T-helper 17 cell (primary cell): ENCODE data around the gene SAMD4B. TPM values are rescaled to one million over a fixed set of nuclear protein-coding genes. Genes with fewer than 3 reads are reported as not detected.

Source experiments
- ATAC-seq: fragments of 150-1000 bp; cut with Tn5 transposase; 2 replicates; pipeline ENCODE4 v1.10.0; 2021; ENCODE audit warnings: mild to moderate bottlenecking, moderate library complexity
- DNase-seq, 3 donors: peaks; one replicate each; pipeline versions ENCODE4 v3.0.0 to v3.0.0-alpha.2; 2020 to 2021
- H3K9me3 ChIP-seq: one replicate; pipeline ENCODE4 v1.7.0; 2013; ENCODE audit warnings: low read length, mild to moderate bottlenecking; ENCODE audit not compliant: control insufficient read depth, poor library complexity, severe bottlenecking
- H3K27ac Mint-ChIP-seq: one replicate; pipeline ENCODE4 v1.8.0; 2022; ENCODE audit warnings: mild to moderate bottlenecking, moderate library complexity, mixed read lengths
- H3K27me3 Mint-ChIP-seq: one replicate; pipeline ENCODE4 v1.8.0; 2022; ENCODE audit warnings: mixed read lengths
- H3K36me3 Mint-ChIP-seq: one replicate; pipeline ENCODE4 v1.8.0; 2022; ENCODE audit warnings: low read depth, mixed read lengths
- H3K4me1 Mint-ChIP-seq: one replicate; pipeline ENCODE4 v1.8.0; 2022; ENCODE audit warnings: mild to moderate bottlenecking, mixed read lengths
- H3K4me3 Mint-ChIP-seq: one replicate; pipeline ENCODE4 v1.8.0; 2022; ENCODE audit warnings: mild to moderate bottlenecking, moderate library complexity, mixed read lengths
- total RNA-seq, 4 donors: library from RNA in 2 of 4; stranded (reverse) in 2 of 4; gene quantifications; one replicate each; pipeline ENCODE4 v1.2.3 and lab custom pipeline; 2022 to 2026

Gene SAMD4B
- total RNA-seq, 2 donors from 2014 or later = 64.2 to 93.2 TPM

DNA sequence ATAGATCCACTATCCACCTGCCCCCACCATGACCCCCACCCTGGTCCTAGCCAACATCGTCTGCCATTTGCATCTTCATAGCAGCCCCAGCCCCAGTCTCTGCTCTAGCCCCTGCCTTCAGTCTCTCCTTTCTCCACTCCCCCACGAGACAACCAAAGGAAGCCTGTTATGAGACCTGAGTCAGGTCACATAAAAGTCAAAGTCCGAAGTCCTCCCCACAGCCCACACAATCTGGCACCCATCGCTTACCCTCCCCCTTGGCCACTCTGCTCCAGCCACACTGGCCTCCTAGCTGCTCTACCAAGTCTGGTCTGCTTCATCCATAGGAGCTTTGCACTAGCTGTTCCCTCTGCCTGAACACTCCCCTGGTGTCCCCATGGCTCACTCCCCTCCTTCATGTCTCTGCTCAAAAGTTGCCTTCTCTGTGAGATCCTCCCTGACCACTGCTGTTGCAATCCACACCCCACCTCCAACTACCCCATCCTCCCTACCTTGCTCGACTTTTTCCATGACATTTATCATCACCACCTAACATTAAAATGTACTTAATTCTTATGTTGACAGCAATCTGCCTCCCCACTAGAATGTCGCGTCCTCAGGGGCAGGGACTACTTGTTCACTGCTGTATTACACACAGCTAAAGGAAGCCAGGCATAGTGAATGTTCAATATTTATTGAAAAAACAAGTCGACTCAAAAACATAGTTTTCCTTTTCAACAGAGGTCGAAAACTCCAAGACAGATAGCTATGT is 69.0 kb downstream of the SAMD4B start:
- peak in 1 of 3 donors; percentile 30 for DNase-seq
- Mint-ChIP-seq H3K27me3 (no peaks in the 10 kb centered on the region), H3K4me1 (peaks cover 57% of the 10 kb centered on the region), H3K4me3 (peak overlapping the region; percentile 94), H3K27ac (peak overlapping the region; percentile 99), H3K36me3 (peaks cover 20% of the 10 kb centered on the region)
- no peaks in the 10 kb centered on the region for H3K9me3 ChIP-seq
- peak; percentile 0 for ATAC-seq

DNA sequence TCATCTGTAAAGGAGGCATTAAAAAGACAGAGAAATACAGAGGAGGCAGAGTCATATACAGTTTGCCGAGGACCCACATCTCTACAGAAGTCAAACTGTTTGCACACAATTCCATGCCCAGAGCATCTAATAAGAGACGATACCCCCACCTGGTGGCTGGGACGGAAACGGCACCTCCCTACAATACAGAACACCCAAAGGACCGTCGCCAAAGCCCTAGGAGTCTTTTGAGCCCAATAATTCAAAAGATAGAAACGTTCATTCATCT is 69.5 kb downstream of the SAMD4B start:
- H3K4me1 Mint-ChIP-seq = peaks cover 54% of the 10 kb centered on the region
- peak overlapping the region; percentile 99 for H3K27ac Mint-ChIP-seq
- no peaks in the 10 kb centered on the region for H3K27me3 Mint-ChIP-seq
- H3K4me3 Mint-ChIP-seq = peak overlapping the region; percentile 94
- H3K9me3 ChIP-seq = no peaks in the 10 kb centered on the region
- ATAC-seq (peak; percentile 54), DNase-seq (peak; percentile 74 to 86 (median 83))
- peaks cover 19% of the 10 kb centered on the region for H3K36me3 Mint-ChIP-seq

DNA sequence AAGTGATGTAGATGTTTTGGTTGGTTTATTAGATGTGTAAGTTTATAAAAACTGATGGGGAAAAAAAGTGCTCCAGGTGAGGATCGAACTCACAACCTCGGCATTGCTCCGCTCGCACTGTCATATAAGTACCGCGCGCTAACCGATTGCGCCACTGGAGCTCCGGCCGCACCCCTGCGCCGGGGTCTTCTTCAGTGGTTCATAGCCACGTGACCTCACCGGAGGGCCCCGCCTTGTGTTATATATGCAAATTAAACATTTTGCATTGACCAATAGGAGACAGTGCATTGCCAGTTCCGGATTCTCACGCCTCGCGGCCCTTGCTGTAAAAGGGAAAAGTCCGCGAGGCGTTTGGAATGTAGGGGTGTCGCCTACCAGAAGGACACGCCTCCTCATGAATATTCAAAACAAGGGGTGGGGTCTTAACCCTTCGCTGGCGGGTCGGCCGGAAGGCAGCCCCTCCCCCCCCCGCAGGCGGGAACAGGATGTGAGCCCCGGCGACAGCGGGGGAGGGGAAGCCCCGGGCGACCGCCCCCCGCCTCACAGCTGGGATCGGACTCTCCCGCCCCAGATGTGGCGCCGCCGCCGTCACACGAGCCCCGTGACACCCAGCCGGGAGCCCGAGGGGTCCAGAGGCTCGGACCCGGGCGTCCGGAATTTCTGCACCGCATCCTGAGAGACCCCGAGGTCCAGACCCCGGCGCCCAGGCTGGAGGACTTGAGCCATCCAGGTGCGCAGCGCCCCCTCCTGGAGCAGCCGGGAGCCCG is 70.1 kb downstream of the SAMD4B start, which contains the start of gene PLEKHG2:
Gene PLEKHG2 (plus strand): TSS at position 570 of the 767 bp plus-strand sequence. CDS start 1,418 bp downstream, outside the sequence.
- Mint-ChIP-seq H3K27me3 (no peaks in the 10 kb centered on the region), H3K27ac (peak within 1 kb of the TSS; percentile 99), H3K36me3 (peaks cover 19% of the 10 kb centered on the region), H3K4me1 (peaks cover 50% of the 10 kb centered on the region), H3K4me3 (peak within 1 kb of the TSS; percentile 94)
- ATAC-seq (peak; percentile 68), DNase-seq (peak; percentile 90 to 96 (median 92))
- H3K9me3 ChIP-seq = no peaks in the 10 kb centered on the region

DNA sequence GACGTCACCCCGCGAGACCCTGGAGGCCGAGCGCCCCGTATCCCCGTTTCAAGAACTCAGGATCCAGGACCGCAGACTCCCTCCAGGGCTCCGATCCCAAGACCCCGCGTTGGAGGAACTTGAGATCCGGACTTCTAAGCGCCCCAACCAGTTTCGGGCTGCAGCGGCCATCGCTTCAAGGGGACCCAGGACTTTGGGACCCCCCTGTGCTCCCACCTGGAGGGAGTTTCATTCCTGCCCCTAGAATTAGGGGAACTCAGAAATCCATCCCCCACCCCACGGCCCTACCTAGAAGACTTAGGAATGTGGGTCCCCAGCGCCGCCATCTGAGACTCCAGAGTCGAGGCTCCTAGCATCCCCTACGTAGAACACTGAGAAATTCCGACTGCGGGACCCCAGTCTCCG is 70.6 kb downstream of the SAMD4B start:
- H3K9me3 ChIP-seq = no peaks in the 10 kb centered on the region
- Mint-ChIP-seq H3K36me3 (peaks cover 17% of the 10 kb centered on the region), H3K27me3 (no peaks in the 10 kb centered on the region), H3K27ac (peak overlapping the region; percentile 99), H3K4me3 (peak overlapping the region; percentile 94), H3K4me1 (peaks cover 50% of the 10 kb centered on the region)
- DNase-seq = no peak
- no peak for ATAC-seq

DNA sequence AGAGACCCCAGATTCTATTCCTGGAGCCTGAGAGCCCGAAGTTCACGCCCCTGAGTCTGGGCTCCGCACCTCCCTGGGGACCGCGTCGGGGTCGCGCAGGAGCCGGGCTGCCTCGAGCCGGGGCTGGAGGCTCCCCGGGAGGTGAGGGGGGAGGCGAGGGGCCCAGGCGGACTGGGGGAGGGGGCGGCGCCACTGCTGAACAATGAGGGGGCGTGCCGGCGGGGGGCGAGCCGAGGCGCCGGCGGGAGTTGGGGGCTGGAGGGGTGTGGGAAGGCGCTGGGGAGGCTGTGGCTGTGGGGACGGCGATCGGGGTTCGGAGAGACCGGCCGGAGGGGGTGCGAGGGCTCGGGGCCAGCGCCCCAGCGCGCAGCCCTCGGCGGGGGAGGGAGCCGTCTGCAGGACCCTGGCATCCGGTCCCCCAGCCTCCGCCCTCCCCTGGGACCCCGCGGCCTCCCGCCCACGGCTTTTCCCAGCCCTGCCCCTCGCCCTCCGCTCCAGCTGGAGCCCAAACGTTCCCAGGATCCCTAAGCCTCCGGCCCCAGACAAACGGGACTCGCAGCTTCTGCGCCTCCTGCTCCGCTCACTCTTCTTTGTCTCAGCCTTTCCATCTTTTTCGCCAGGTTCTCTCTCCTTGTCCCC is 71.2 kb downstream of the SAMD4B start:
- peaks cover 45% of the 10 kb centered on the region for H3K4me1 Mint-ChIP-seq

DNA sequence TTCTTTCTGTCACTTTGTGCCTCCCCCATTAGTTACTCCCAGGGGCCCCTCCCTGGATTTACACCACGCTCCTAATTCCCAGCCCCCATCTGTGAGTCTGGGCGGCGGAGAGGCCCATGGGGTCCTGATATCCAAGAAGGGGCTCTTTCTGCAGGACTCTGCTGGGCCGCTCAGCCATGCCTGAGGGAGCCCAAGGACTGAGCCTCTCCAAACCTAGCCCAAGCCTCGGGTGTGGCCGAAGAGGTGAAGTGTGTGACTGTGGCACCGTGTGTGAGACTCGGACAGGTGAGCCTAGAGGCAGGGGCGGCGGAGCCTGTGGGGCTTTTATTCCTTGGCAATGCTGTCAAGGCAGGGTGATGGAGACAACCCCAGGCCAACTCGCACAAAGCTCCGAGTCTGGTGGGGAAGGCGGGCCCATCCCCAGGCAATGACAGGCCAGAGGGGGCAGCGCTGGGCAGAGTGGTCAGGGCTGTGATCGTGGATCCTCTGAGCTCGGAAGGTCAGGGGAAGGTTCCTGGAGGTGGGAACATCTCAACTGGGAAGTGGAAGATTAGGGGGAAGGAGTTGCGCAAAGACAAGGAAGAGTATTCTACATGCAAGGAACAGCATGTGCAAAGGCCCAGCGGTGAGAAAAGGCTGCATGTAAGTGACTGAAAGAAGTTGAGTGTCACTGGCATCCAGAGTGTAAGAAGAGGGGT is 71.8 kb downstream of the SAMD4B start:
- no peaks in the 10 kb centered on the region for H3K9me3 ChIP-seq
- H3K4me1 Mint-ChIP-seq = peaks cover 39% of the 10 kb centered on the region
- H3K36me3 Mint-ChIP-seq = peaks cover 6% of the 10 kb centered on the region
- no peaks in the 10 kb centered on the region for H3K27me3 Mint-ChIP-seq
- peak overlapping the region; percentile 99 for H3K27ac Mint-ChIP-seq
- peak overlapping the region; percentile 94 for H3K4me3 Mint-ChIP-seq
- DNase-seq = no peak
- no peak for ATAC-seq

More for the DNA sequence above, 71.2 kb downstream of the SAMD4B start:
- Mint-ChIP-seq H3K36me3 (peaks cover 12% of the 10 kb centered on the region), H3K27me3 (no peaks in the 10 kb centered on the region), H3K27ac (peak overlapping the region; percentile 99), H3K4me3 (peak overlapping the region; percentile 94)
- DNase-seq (peak in 2 of 3 donors; percentile 38 to 44), ATAC-seq (no peak)
- no peaks in the 10 kb centered on the region for H3K9me3 ChIP-seq

DNA sequence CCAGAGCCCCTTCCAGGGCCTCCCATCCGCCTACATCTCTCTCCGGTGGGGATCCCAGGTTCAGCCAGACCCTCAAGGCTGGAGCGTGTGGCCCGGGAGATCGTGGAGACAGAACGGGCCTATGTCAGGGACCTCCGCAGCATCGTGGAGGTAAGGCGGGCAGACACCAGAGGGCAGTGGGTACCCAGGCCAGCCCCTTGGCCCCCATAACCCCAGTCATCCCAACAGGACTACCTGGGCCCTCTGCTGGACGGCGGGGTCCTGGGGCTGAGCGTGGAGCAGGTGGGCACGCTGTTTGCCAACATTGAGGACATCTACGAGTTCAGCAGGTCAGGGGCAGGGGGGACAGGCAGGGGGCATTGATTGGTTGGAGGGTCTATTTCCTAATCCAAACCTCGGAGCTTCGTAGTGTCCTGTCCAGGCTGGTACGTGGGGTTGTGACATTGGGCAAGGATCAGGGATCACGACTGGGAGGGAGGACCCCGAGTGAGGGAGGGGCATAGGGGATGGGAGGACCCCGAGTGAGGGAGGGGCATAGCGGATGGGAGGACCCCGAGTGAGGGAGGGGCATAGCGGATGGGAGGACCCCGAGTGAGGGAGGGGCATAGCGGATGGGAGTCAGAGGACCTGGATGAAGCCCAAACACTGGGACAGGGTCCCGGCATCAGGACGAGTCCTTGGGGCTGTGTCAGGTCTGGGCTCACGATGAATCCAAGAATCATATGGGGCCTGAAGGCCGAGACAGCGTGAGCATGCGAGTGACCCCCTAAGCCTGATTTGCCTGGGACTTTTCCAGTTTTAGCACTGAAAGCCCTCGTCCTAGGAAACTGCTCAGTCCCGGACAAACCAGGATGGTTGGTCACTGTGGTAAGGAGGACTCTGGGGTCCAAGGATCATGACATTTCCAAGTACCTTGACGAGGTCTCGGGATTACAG is 73.2 kb downstream of the SAMD4B start:
- ATAC-seq (no peak), DNase-seq (no peak)
- peak overlapping the region; percentile 99 for H3K27ac Mint-ChIP-seq
- H3K4me3 Mint-ChIP-seq = peak overlapping the region; percentile 52
- no peaks in the 10 kb centered on the region for H3K9me3 ChIP-seq
- peaks cover 4% of the 10 kb centered on the region for H3K36me3 Mint-ChIP-seq
- no peaks in the 10 kb centered on the region for H3K27me3 Mint-ChIP-seq
- H3K4me1 Mint-ChIP-seq = peaks cover 32% of the 10 kb centered on the region

DNA sequence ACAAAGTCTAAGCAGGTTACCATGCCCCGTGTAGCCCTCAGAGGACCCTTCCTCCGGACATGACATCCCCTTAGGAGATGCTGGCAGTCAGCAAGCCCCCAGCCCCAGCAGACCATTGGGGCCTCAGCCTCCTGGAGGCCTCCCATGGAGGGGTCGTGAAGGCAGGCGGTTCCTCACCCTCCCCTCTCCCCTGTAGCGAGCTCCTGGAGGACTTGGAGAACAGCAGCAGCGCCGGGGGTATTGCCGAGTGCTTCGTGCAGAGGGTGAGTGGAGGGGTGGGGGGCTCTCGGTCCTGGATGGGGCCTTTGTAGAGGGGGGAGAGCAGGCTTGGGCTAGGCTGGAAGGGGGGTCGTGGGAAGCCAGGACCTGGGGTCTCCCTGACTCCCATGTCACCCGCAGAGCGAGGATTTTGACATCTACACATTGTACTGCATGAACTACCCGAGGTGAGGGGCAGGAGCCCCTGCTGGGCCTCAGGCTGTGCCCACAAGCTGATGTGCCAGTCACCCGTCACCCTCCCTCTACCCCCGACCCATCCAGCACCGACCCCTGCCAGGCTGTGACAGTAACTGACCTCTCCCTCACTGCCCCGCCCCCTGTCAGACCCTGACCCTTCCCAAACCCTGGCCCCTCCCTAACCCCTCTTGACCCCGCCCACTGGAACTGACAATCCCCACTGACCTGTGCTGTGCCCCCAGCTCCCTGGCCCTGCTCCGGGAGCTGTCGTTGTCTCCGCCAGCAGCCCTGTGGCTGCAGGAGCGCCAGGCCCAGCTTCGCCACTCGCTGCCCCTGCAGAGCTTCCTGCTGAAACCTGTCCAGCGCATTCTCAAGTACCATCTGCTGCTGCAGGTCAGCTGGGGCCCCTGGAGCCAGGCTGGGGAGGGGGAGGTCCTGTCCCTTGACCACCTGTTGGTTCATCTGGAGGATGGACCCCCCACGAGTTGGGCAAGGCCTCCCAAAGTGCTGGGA is 74.2 kb downstream of the SAMD4B start:
- DNase-seq (no peak), ATAC-seq (no peak)
- H3K4me1 Mint-ChIP-seq = peaks cover 21% of the 10 kb centered on the region
- no peaks in the 10 kb centered on the region for H3K9me3 ChIP-seq
- peak overlapping the region; percentile 21 for H3K4me3 Mint-ChIP-seq
- H3K27ac Mint-ChIP-seq = no peak overlapping the region
- no peaks in the 10 kb centered on the region for H3K27me3 Mint-ChIP-seq
- peaks cover 2% of the 10 kb centered on the region for H3K36me3 Mint-ChIP-seq

DNA sequence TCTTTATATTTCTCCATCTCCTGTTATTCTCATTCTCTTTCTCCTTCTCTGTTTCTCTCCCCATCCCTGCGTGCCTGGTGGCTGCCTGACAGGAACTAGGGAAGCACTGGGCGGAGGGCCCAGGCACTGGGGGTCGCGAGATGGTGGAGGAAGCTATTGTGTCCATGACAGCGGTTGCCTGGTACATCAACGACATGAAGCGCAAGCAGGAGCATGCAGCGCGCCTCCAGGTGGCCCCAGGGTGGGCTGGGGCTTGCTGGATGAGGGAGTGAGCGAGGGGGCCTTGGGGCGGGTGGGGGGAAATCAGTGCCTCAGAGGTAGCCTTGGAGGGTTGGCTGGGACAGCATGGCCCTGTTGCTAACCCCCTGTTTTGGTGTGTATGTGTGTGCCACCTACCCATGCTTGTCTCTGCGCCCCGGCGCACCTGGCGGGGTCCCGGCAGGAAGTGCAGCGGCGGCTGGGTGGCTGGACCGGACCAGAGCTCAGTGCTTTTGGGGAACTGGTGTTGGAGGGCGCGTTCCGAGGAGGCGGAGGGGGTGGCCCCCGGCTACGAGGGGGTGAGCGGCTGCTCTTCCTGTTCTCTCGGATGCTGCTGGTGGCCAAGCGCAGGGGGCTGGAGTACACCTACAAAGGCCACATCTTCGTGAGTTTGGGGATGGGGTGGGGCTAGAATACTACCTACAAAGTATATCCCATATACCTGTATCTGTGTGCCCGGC is 75.4 kb downstream of the SAMD4B start:
- H3K9me3 ChIP-seq = no peaks in the 10 kb centered on the region
- peak overlapping the region; percentile 45 for H3K27ac Mint-ChIP-seq
- no peaks in the 10 kb centered on the region for H3K27me3 Mint-ChIP-seq
- DNase-seq (no peak), ATAC-seq (no peak)
- peaks cover 14% of the 10 kb centered on the region for H3K4me1 Mint-ChIP-seq
- no peak overlapping the region for H3K4me3 Mint-ChIP-seq
- H3K36me3 Mint-ChIP-seq = no peaks in the 10 kb centered on the region

DNA sequence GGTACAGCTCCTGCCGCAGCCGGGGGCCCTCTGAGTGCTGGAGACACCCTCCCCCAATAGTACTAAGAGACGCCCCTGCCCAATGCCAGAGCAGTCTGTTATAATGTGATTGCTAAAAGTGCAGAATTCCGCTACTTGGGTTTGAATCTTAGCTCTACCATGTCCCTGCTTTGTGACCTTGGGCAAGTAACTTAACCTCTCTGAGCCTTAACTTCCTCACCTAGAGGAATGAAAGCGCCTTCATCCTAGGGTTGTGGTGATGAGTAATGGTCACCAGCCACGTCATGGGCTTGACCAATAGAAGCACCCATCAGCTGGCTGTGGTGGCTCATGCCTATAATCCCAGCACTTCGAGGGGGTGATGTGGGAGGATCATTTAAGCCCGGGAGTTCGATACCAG is 76.8 kb downstream of the SAMD4B start:
- DNase-seq = no peak
- no peak overlapping the region for H3K27ac Mint-ChIP-seq

DNA sequence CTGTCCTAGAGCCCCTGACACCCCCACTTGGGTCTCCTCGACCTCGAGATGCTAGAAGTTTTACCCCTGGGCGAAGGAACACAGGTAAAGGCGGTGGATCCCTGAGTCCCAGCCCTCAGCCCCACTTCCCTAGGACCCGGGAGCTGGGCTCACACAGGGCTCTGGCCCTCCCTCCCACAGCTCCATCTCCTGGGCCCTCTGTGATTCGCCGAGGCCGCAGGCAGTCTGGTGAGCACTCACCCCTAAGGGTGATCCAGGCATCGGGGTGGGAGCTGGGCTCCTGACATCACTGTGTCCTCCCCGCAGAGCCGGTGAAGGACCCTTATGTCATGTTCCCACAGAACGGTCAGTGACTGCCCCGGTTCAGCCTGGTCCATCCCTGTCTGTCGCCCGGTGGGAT is 78.5 kb downstream of the SAMD4B start:
- no peak for DNase-seq
- Mint-ChIP-seq H3K27ac (no peak overlapping the region), H3K27me3 (no peaks in the 10 kb centered on the region), H3K4me1 (peaks cover 7% of the 10 kb centered on the region), H3K36me3 (no peaks in the 10 kb centered on the region), H3K4me3 (no peak overlapping the region)
- H3K9me3 ChIP-seq = no peaks in the 10 kb centered on the region
- no peak for ATAC-seq

More for the DNA sequence above, 76.8 kb downstream of the SAMD4B start:
- no peak for ATAC-seq
- Mint-ChIP-seq H3K27me3 (no peaks in the 10 kb centered on the region), H3K36me3 (no peaks in the 10 kb centered on the region), H3K4me1 (peaks cover 9% of the 10 kb centered on the region), H3K4me3 (no peak overlapping the region)
- H3K9me3 ChIP-seq = no peaks in the 10 kb centered on the region
